ENCODE data around the gene IQSEC1.

Gene IQSEC1

GRCh38 chr3:12964711-12965612, 108.3 kb downstream of the IQSEC1 start:
- DNase-seq, result no peak

- no peak for DNase-seq
Measured at GRCh38 chr3:12963922-12964701, 109.1 kb downstream of the IQSEC1 start.

GRCh38 chr3:12963231-12963896, 109.9 kb downstream of the IQSEC1 start:
- DNase-seq, result peak in 1 of 5 experiments; percentile 71

GRCh38 chr3:12962292-12962691, 110.9 kb downstream of the IQSEC1 start:
- DNase-seq, result no peak

GRCh38 chr3:12961697-12962036, 111.6 kb downstream of the IQSEC1 start:
- no peak for DNase-seq

GRCh38 chr3:12961007-12961696, 112.1 kb downstream of the IQSEC1 start:
- DNase-seq, result no peak

- DNase-seq, result no peak
Measured at GRCh38 chr3:12960497-12960896, 112.7 kb downstream of the IQSEC1 start.

GRCh38 chr3:12959838-12960378, 113.3 kb downstream of the IQSEC1 start:
- no peak for DNase-seq

GRCh38 chr3:12959410-12959809, 113.8 kb downstream of the IQSEC1 start:
- no peak for DNase-seq

- no peak for DNase-seq
Measured at GRCh38 chr3:12957824-12958792, 115.1 kb downstream of the IQSEC1 start.

- no peak for DNase-seq
Measured at GRCh38 chr3:12957339-12957738, 115.9 kb downstream of the IQSEC1 start.

GRCh38 chr3:12956316-12956660, 116.9 kb downstream of the IQSEC1 start:
- DNase-seq, result no peak

GRCh38 chr3:12955651-12956315, 117.4 kb downstream of the IQSEC1 start:
- no peak for DNase-seq

GRCh38 chr3:12954891-12955650, 118.2 kb downstream of the IQSEC1 start:
- DNase-seq, result no peak

GRCh38 chr3:12954180-12954579, 119.0 kb downstream of the IQSEC1 start:
- DNase-seq, result no peak

- no peak for DNase-seq
Measured at GRCh38 chr3:12953201-12953995, 119.8 kb downstream of the IQSEC1 start.

- DNase-seq, result no peak
Measured at GRCh38 chr3:12952343-12953200, 120.7 kb downstream of the IQSEC1 start.

Measured in T-helper 2 cell (primary cell).